GM10248 (cell line): ENCODE results near the gene MYRF.

Source experiments
- CTCF ChIA-PET: fragments of 300-600 bp; sonication (Branson Sonifier 250); formaldehyde crosslinking; extraction: SDS; loops from one replicate; lab custom pipeline; 2021; ENCODE audit warnings: antibody characterized with exemption; lab: Yijun Ruan, JAX
- POLR2A ChIA-PET: fragments of 350-650 bp; sonication (Branson Sonifier 250); formaldehyde crosslinking; extraction: SDS; loops from one replicate; lab custom pipeline; 2020; ENCODE audit warnings: antibody characterized with exemption; lab: Yijun Ruan, JAX
- DNase-seq: peaks from one replicate; pipeline ENCODE4 v3.0.0; 2012; ENCODE audit errors: extremely low spot score
- CTCF ChIP-seq: IDR thresholded peaks from 2 replicates; pipeline ENCODE4 v1.5.1; 2012; ENCODE audit warnings: mild to moderate bottlenecking, low read depth; ENCODE audit errors: extremely low read depth, missing control alignments, control extremely low read depth

The MYRF gene

GRCh38 chr11:61791737-61792309, 39.4 kb downstream of the MYRF start:
- no peak for DNase-seq
- CTCF ChIA-PET = interaction anchor here (1.1 to 11.8 kb wide), 14 partner anchors 9 to 316 kb away, joined by 3 to 129 read pairs (median 10); partner anchors contain the start of gene BEST1
- POLR2A ChIA-PET = interaction anchor here (0.6 to 1.4 kb wide), 6 partner anchors 10 to 880 kb away, joined by 3 to 5 read pairs (median 4); partner anchors contain the start of gene UQCC3
- peak; percentile 11 for TF ChIP-seq CTCF

- TF ChIP-seq CTCF = no peak
- POLR2A ChIA-PET = interaction anchor here (0.6 to 1.4 kb wide), 9 partner anchors 9 to 173 kb away, joined by 3 to 5 read pairs (median 3); no protein-coding TSS in a partner anchor
- peak; percentile 93 for DNase-seq
- CTCF ChIA-PET = interaction anchor here (1.0 to 11.8 kb wide), 14 partner anchors 8 to 316 kb away, joined by 3 to 129 read pairs (median 10); partner anchors contain the start of gene BEST1
These were observed 40.1 kb downstream of the MYRF start, which contains the start of the genes FEN1 and TMEM258 for GRCh38 chr11:61792310-61793082. Gene FEN1, plus strand, starts transcription at chr11:61792911. Its CDS starts 2,451 bp downstream, at chr11:61795362. Gene TMEM258, minus strand, starts transcription at chr11:61792599. Its CDS starts 41 bp downstream, at chr11:61792558.

- DNase-seq = no peak
- CTCF ChIA-PET = interaction anchor here (1.0 to 11.8 kb wide), 9 partner anchors 8 to 315 kb away, joined by 3 to 129 read pairs (median 21); partner anchors contain the start of gene BEST1
- no peak for TF ChIP-seq CTCF
- POLR2A ChIA-PET = interaction anchor here (0.9 to 1.4 kb wide), 5 partner anchors 8 to 27 kb away, joined by 3 to 5 read pairs (median 3); no protein-coding TSS in a partner anchor
These were observed 40.8 kb downstream of the MYRF start for GRCh38 chr11:61793083-61793828.

GRCh38 chr11:61793829-61794204, 41.4 kb downstream of the MYRF start:
- TF ChIP-seq CTCF = no peak
- POLR2A ChIA-PET = interaction anchor here (1.1 kb wide), 1 partner anchor 8 kb away, joined by 3 read pairs; no protein-coding TSS in a partner anchor
- CTCF ChIA-PET = interaction anchor here (1.1 to 11.8 kb wide), 7 partner anchors 7 to 314 kb away, joined by 6 to 129 read pairs (median 91); partner anchors contain the start of gene BEST1
- no peak for DNase-seq

GRCh38 chr11:61794579-61794978, 42.1 kb downstream of the MYRF start:
- ChIA-PET POLR2A (no interaction called here), CTCF (interaction anchor here (1.1 to 11.8 kb wide), 6 partner anchors 37 to 314 kb away, joined by 3 to 129 read pairs (median 80); partner anchors contain the start of gene BEST1)
- TF ChIP-seq CTCF = no peak
- no peak for DNase-seq
